ENCODE measurements around the gene LTBP1.

GRCh38 chr2:32905270-32905669, 41.5 kb upstream of the LTBP1 start:
- TF ChIP-seq CTCF (IDR thresholded peaks at IDR 0.05) (no peak), POLR2A (IDR thresholded peaks at IDR 0.05) (no peak), EP300 (IDR thresholded peaks at IDR 0.05) (no peak)

Data from ovary (tissue), 3 donors.